ENCODE data around the gene PRELID2.
"Not testable (repeated sequence)": the region's sequence is repeated elsewhere in the genome, so short reads cannot be mapped to it uniquely, and the experiment has no call there.

The PRELID2 gene

GRCh38 chr5:145836241-145836640, 1.1 kb upstream of the PRELID2 start:
- not testable (repeated sequence) for DNase-seq

- no peak for DNase-seq
These were observed 702 bp upstream of the PRELID2 start for GRCh38 chr5:145835848-145836239.

GRCh38 chr5:145834554-145834916, 607 bp downstream of the PRELID2 start:
- peak; percentile 54 for DNase-seq

GRCh38 chr5:145833631-145834200, 1.4 kb downstream of the PRELID2 start:
- DNase-seq = no peak

GRCh38 chr5:145830594-145830993, 4.5 kb downstream of the PRELID2 start:
- DNase-seq = no peak

- no peak for DNase-seq
These were observed 5.3 kb downstream of the PRELID2 start for GRCh38 chr5:145829708-145830361.

GRCh38 chr5:145826895-145827674, 8.1 kb downstream of the PRELID2 start:
- DNase-seq = no peak

- peak; percentile 44 for DNase-seq
These were observed 9.4 kb downstream of the PRELID2 start for GRCh38 chr5:145825751-145826180.

GRCh38 chr5:145824040-145824439, 11.1 kb downstream of the PRELID2 start:
- no peak for DNase-seq

GRCh38 chr5:145818604-145819003, 16.5 kb downstream of the PRELID2 start:
- DNase-seq = no peak

GRCh38 chr5:145812877-145813276, 22.3 kb downstream of the PRELID2 start:
- no peak for DNase-seq

- DNase-seq = peak; percentile 7
These were observed 23.1 kb downstream of the PRELID2 start for GRCh38 chr5:145811834-145812625.

- DNase-seq = no peak
These were observed 28.2 kb downstream of the PRELID2 start for GRCh38 chr5:145806923-145807322.

- DNase-seq = no peak
These were observed 29.3 kb downstream of the PRELID2 start for GRCh38 chr5:145805819-145806218.

GRCh38 chr5:145804701-145805100, 30.4 kb downstream of the PRELID2 start:
- no peak for DNase-seq

GRCh38 chr5:145803112-145804004, 31.8 kb downstream of the PRELID2 start:
- no peak for DNase-seq

GRCh38 chr5:145801195-145801594, 33.9 kb downstream of the PRELID2 start:
- no peak for DNase-seq

GRCh38 chr5:145800181-145800580, 35.0 kb downstream of the PRELID2 start:
- DNase-seq = no peak

- not testable (repeated sequence) for DNase-seq
These were observed 36.6 kb downstream of the PRELID2 start for GRCh38 chr5:145798503-145798902.

GRCh38 chr5:145797336-145797735, 37.8 kb downstream of the PRELID2 start:
- no peak for DNase-seq

GRCh38 chr5:145796318-145796717, 38.8 kb downstream of the PRELID2 start:
- DNase-seq = no peak

GRCh38 chr5:145793574-145793973, 41.6 kb downstream of the PRELID2 start:
- DNase-seq = no peak

All from kidney glomerular epithelial cell (primary cell).